ENCODE measurements around the gene SYCP3. TPM values are rescaled to one million over a fixed set of nuclear protein-coding genes. Genes with fewer than 3 reads are reported as not detected.

SYCP3 gene
- total and polyA plus RNA-seq, 2 experiments from 2014 or later = 0.39 TPM; not detected in 1

DNA sequence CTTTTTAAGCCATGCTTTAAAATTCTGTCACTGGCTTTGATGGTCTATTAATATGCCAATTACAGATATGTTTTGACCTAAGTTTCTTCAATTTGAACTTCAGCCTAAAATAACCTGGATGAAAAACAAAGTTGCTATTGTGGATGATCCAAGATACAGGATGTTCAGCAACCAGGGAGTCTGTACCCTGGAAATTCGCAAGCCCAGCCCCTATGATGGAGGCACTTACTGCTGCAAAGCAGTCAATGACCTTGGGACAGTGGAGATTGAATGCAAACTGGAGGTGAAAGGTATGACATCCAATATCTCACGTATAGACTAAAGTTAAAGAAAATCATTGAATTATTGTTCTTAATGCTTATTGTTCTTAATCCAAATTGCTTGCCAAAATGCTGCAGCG lies 59.0 kb downstream of the SYCP3 start:
- Histone ChIP-seq H3K4me3 (no peak overlapping the region), H3K9ac (no peak overlapping the region), H3K9me3 (ENCODE audit: low read depth) (no peaks in the 10 kb centered on the region), H3K27me3 (replicated peaks; ENCODE audit: insufficient read depth) (no peaks in the 10 kb centered on the region; the same call in 1 of the 2 replicates), H2AFZ (no peak overlapping the region), H3K36me3 (ENCODE audit: low read depth) (no peaks in the 10 kb centered on the region), H3K79me2 (ENCODE audit: insufficient read depth) (no peaks in the 10 kb centered on the region), H3K4me1 (ENCODE audit: insufficient read depth) (no peaks in the 10 kb centered on the region), H3K4me2 (ENCODE audit: unreplicated experiment) (no peak overlapping the region), H3K27ac (no peak overlapping the region), H3K9me2 (ENCODE audit: insufficient read depth) (no peaks in the 10 kb centered on the region), H3F3A (ENCODE audit: insufficient read depth) (no peaks in the 10 kb centered on the region), H4K20me1 (ENCODE audit: insufficient read depth) (no peaks in the 10 kb centered on the region)
- DNase-seq = no peak
- in situ Hi-C loops (cut with MboI) = no loop called here
- TF ChIP-seq EZH2phosphoT487 (IDR thresholded peaks at IDR 0.05; ENCODE audit: insufficient read depth, low read depth) = no peak
- no peak for TF ChIP-seq EZH2 (IDR thresholded peaks at IDR 0.05; ENCODE audit: insufficient read depth, poor library complexity, severe bottlenecking)
- WGBS, 2 experiments (ENCODE audit: low coverage in 1 of 2, low lambda C conversion rate in 2 of 2, missing lambda C conversion rate in 2 of 2) = 64 to 75% methylated on average over 3 of the region's 3 CpGs

Small RNAs within 50 kb of the gene (small RNA-seq; reads per million reads assigned to genes)
- gene RNA5SP368 (ENCODE audit: low read depth, low replicate concordance) (not detected), gene RNU6-101P (ENCODE audit: low read depth, low replicate concordance) (not detected), gene RNY1P16 (ENCODE audit: low read depth, low replicate concordance) (not detected)

Other genes with a start within 250 kb of the SYCP3 start
- not detected in 2 replicates for gene MYBPC1, start 144.5 kb downstream of the SYCP3 start, total RNA-seq (2014; rRNA removed; shearing (Covaris generic))
- not detected in 2 replicates for gene MYBPC1, start 144.5 kb downstream of the SYCP3 start, polyA plus RNA-seq (2016; fragmentation: Nextera tagmentation; extraction: Ambion mirVana)
- gene CHPT1, start 41.8 kb downstream of the SYCP3 start, total RNA-seq (2014; rRNA removed; shearing (Covaris generic)) = 22.0 and 32.6 TPM in 2 replicates
- 35.4 and 38.5 TPM in 2 replicates for gene CHPT1, start 41.8 kb downstream of the SYCP3 start, polyA plus RNA-seq (2016; fragmentation: Nextera tagmentation; extraction: Ambion mirVana)
- gene GNPTAB, start 91.5 kb upstream of the SYCP3 start, total RNA-seq (2014; rRNA removed; shearing (Covaris generic)) = 23.3 and 26.6 TPM in 2 replicates
- 20.6 and 21.9 TPM in 2 replicates for gene GNPTAB, start 91.5 kb upstream of the SYCP3 start, polyA plus RNA-seq (2016; fragmentation: Nextera tagmentation; extraction: Ambion mirVana)
- 86.8 and 111 TPM in 2 replicates for gene DRAM1, start 138.1 kb upstream of the SYCP3 start, total RNA-seq (2014; rRNA removed; shearing (Covaris generic))
- gene DRAM1, start 138.1 kb upstream of the SYCP3 start, polyA plus RNA-seq (2016; fragmentation: Nextera tagmentation; extraction: Ambion mirVana) = 99.2 and 105 TPM in 2 replicates

Data from GM23248 (cell line).